AML-193 (cell line): ENCODE measurements around the gene ARL15.

ENCODE experiments used
- DNase-seq, 2 experiments: peaks; one replicate each; lab custom pipeline; 2025; lab: John Stamatoyannopoulos, UW

Gene ARL15

DNA sequence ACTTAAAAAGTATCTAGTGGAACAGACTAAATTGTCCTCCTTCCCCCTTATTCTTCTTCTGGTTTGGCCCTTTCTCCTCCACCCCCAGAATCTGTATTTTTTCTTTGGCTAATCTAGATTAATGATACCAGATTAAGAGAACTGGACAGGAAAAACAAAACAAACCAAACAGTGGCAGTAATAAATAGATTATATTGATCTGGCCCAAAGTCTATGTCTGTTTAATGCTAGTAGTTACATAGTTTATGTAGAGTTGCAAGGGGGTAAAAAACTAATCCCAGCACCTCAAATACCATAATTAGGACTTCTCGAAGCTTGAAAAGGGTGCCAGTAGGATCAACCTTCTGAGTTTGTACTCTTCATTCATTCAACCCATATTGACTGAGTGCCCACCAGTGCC, 104.5 kb downstream of the ARL15 start:
- DNase-seq, result no peak

DNA sequence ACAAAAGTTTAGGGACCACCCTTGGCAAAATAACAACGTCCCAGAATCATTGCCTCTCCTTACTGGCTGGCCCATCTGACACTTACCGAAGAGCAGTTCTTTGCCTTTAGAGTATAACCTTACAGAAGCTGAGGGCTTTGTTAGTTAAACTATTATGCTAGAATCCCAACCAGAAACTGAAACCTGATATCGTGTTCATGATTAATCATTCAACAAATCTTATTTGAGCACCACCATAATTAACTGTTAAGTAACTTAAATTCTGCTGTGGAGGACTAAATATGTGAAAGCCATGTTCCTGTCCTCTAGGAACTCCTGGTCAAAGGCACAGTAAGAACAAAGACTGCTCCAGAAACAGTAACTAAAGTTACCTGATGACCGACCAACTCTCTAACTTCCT, 104.9 kb downstream of the ARL15 start:
- DNase-seq, result no peak

DNA sequence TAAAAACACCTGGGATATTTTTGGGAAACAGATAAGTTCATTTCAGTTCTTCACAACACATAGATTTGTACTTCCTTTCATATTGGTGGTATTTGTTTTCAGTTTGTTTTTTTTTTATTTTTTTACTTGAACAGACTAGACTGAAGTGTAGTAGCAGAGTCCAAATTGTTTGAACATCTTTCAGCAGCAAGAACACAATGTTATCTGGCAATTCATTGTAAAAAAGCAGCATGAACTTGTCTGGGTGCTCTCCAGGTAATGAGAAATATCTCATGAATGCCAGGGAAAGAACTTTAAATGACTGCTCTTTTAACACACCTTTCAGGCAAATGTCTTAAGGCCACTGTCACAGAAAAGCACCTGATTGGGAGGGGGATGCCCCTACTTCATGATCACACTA, 113.4 kb downstream of the ARL15 start:
- no peak for DNase-seq

DNA sequence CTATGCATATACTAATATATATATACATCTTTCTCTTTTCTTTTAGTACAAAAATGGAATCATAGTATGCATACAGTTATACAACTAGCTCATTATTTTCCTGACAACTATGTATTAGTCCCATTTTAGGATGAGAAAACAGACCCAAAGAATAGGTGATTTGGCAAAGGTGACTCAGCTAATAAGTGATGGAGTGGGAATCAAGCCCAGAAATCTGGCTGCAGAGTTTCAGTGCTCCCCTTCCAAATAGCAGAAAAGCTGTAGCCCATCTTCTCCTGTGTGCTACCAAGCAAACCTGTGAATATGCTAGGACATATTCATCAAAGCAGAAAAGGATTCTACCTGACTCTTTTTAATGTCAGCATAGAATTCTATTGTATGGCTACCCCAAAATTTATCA, 114.7 kb downstream of the ARL15 start:
- no peak for DNase-seq

DNA sequence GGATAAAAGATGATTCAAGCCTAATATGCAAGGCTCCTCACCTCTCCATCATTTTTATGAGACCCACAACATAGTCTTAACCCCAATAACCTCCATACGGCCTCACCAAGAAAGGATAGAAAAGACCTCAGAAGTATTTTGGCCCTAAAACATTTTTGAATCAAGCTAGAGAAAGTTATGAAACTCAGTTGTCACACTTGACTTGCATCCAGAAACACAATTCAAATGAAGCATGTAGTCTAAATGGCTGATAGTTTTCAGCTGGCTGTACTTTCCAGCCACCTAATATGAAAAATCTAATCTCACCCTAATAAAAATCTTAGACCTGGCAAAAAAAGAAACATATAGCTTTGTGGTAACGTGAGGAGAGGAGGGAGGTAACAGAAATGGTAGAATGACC, 116.1 kb downstream of the ARL15 start:
- no peak for DNase-seq

DNA sequence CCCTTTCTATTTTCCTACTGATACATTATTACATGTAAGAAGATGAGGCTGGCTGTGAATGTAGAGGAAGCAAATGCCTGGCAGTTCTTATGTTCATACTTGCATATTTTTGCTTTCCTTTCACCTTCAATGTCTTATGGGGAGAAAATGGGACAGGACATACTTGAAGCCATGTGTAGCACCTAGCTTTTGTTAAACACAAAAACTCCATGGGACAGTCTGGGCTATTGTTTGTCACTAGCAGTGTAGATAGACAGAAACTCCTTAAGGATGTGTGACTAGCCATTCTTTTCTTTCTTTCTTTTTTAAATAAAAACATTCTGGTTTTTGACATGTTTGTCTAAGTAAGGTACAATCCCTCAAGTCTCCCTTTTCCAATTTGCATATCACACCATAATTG, 122.7 kb downstream of the ARL15 start:
- no peak for DNase-seq

DNA sequence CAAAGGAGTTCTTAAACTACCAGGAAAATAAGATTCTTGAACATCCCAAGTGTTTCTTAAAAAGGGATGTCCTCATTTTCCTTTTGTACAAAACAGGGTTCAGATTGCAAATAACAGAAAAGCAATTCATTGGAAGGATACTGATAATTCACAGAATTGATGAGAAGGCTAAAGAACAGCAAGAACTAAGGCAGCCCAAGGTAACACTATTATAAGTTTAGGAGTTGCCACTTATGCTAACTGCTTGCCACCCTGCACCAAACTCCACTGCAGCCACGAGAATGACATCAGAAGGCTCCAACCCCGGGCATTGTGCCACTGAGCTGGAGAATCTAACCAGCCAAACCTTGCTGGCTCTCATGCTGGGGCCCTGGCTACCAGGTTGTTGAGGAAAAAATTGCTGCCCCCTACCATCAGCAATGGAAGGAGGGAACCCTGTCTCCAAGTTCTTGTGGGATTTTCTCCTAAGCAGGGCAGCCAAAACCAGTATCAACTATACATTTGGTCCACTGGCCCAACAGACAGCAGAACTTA, 123.4 kb downstream of the ARL15 start:
- DNase-seq, result no peak

DNA sequence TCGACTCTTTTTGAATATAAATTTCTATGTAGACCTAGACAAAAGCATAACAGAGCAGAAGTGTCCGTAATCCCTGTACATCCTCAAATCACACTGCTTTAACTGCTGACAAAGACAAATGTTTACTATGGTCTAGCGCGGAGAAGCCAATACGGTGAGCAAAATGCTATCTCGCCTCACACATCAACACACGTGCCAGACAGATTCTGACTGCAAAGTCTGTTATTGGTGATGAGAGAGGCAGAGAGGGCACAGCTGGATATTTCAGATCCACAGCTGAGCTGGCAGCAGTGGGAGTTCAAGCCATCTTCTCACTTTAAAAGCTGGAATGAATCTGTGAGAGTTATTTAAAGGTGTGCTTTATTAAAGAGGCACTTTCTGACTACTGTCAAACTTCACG, 124.3 kb downstream of the ARL15 start:
- DNase-seq, result no peak

DNA sequence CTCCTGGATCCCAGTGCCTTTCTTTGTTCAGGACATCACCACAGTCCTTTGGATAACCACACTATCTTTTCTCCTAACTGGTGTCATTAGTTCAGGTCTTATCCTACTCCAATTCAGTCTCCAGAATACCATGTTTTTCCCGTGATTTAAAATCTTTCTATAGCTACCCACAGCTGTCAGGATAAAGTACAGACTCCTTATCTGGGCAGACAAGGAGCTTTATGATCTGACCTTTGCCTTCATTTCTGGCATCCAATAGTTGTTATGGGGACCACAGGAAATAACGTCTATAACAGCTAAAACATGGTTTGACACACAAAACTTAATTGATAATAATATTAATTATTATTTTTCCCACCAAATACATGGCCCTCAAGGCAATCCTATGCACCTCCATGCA, 125.6 kb downstream of the ARL15 start:
- no peak for DNase-seq

DNA sequence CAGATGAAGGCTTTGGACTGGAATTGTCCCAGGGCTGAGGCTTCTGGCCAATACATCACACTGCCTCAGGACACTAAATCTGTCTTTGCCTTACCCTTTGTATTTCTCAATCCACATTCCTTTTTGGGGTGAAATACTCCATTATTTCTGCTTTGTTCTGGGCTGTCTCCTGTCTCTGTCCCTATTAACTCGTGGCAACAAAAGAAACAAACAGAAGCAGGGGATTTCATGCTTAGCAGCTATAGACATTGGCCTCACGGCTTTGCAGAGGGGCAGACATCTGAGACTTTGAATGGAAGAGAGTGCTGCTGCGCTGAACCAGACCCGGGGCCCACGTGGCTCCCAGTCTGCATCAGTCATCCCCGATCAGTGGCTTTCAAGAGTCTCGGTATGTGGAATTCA, 129.7 kb downstream of the ARL15 start:
- DNase-seq, result no peak

DNA sequence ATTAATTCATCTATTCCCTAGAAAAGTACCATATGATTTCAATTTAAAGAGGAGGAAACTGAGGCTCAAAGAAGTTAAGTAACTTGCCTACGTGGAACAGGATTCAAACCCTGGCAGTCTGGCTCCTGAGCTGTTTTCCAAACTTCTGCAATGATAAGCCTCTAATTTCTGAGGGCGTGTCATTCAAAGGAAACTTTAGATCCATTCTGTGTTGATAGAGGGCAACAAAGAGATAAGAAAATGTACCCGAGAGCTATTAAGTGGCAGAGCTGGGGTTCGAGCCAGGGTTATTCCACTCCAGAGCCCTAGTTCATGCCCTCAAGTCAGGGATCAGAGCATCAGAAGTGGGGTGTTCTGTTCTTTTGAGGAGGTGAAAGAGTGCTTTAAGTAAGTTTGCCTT, 131.4 kb downstream of the ARL15 start:
- no peak for DNase-seq

DNA sequence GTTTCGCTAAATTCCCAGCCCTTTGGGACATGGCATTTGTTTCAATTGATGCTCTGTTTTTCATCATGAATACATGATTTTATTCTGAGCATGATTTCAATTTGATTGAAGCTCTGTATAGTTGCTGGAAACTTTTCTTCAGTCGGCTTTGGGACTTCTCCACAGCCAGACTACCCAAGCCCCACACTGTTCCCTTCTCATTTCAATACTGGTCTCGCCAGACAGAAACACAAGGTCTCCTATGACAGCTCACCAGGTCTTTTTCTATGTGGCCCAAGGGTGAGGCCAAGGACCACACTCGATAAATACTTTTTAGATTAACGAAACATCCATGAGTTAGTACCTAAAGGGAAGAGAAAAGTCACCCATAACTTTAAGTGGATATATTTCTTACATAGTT, 132.2 kb downstream of the ARL15 start:
- DNase-seq, result no peak

DNA sequence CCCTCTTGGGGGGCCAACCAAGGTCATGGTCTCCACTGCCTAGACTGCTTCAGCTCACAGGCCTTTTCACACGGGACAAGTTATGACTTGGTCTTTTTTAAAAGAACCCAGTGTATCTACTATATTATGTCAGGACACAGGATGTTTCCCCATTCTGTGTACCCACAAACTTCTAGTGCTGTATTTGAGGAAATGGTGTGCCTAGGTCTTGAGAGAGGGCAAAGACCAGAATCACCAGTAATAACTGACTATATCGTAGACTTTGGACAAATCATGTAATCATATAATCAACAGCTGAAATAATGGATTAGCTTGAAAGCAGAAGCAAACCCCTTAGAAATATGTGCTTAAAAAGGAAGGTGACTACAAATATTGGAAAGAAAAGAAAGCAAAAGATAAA, 133.3 kb downstream of the ARL15 start:
- DNase-seq, result peak; percentile 53 to 54

DNA sequence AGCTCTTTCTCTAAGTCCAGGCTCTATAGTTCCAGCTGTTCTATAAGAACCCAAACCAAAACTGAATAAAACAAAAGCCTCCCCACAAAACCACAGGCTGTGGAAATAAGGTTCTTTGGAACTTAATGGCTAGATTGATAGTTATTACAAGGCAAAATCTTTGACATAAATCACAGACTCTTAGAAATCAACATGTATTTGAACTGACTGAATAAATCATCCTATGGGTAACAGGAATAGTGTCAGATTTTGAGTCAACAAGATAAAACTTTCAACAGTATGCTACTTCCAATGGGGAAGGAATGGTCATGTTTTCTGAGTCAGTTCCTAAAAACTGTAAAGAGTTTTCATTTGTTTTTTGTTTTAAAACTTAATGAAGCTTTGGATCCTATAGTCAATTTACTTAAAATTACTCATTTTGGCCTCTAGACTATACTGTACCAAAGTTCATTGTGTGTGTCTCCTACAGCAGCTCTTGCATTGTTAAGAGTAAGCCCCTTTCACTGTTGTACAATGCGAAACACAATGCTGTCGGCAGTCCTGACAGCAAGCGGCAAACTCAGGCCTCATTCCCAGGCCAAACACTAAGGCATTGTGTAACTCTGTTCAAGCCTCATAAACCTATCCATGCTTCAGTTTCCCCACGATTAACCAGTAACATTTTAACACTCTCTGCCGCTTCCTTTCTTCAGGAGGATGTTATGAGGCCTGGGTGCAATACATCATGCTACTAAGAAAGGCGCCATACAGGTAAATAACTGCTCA, 134.1 kb downstream of the ARL15 start:
- DNase-seq, result no peak

DNA sequence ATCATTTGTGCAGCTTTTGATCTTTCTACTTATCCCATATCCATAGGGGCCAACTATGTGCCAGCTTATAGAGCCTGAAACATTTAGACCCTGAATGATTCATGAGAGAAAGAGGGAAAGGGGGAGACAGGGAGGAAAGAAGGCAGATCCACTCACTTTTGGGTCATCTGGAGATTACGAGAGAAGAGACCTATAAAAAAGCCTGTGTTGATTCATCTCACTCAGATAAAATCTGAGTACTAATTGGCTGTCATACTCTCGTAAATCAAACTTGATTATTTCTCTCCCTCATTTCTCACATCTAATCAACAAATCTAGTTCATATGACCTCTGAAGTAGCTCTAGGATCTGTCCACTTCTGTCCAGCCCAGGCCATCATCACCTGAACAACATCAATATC, 137.1 kb downstream of the ARL15 start:
- DNase-seq, result no peak

DNA sequence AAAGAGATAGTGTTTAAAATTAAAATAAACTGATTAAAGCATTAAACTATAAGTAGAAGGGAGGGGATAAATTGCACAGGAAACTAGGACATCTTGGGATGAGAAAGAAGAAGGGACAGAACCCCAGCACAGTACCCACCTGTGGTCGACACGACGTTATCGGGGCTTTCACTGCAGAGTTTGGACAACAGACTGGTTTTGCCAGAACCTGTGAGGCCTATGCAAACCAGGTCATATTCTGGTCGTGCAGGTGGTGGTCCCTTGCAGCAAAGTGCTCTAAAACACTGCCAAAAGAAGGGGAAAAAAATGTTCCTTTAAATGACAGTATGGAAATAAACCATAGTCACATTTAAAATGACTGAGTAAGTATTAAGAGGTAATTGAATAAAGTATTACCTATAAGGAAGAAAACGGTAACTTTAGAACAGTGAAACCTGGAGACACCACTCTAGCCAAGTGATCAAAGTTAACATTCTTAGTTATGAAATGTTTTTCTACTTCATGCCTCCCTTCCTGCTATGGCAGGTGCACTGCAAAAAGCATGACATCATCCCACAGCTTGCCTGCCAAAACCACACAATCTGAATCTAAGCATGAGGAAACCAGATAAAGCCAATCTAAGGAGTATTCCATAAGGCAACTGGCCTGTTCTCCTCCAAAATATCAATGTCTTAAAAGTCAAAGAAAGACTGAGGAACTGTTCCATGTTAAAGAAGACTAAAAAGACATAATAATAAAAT, 138.6 kb downstream of the ARL15 start:
- peak; percentile 3 to 10 for DNase-seq

DNA sequence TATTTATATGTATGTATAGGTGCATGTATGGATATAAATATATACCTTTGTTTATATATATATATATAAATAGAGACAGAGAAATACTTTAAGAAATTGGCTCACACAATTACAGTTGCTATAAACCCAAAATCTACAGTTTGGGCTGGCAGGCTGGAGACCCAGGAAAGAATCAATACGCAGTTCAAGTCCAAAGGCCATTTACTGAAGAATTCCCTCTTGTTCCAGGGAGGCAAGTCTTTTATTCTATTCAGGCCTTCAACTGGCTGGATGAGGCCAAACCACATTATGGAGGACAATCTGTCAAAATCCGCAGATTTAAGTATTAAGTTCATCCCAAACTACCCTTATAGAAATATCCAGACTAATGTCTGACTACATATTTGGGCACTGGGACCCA, 144.7 kb downstream of the ARL15 start:
- DNase-seq, result no peak

DNA sequence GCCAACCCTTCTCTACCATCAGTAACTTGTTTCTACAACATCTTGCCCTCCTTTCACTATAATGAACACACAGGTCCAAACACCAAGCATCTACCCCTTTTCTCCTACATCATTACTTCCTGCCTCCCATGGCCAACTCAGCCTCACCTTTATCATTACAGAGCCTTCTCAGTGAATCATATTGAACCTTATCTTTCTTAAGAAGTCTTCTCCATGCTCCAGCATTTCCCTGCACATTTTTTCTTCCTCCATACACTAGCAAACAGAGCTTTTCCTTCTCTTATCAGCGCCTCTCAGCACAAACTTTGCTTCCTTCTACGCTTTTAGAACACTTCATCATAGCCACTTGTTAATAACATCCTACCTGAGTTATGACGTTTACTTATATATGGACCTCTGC, 148.2 kb downstream of the ARL15 start:
- no peak for DNase-seq

DNA sequence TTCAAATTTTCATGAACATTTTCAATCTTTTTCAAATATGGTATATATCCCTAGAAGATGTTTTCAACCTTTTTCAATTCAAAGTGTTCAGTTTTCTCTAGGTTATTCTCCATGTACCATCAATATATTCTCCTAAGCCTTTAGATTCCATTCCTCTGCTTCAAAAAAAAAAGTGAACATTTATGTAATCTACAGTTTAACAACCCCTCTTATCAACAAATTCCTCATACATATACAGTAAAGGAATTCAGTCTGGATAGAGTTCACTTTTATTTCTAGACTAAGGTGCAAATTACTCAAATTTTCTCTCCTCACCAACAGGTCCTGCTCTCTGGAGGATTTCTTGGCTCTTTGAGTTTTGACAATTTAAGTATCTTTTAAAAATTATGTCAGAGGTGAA, 150.0 kb downstream of the ARL15 start:
- no peak for DNase-seq

DNA sequence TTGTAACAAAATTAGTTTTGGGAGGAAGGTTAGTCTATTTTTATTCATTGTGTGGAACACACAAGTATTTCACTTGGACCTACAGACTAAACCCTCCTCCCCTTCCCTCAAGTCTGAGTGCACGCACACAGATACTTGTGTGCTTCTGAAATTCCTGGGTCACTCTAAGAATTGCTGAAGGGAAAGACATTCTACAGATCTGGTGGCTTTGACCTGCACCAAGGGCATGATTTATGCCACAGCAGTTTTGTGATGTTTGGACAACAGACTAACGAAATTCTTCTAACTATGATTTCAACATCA, 150.5 kb downstream of the ARL15 start:
- no peak for DNase-seq

DNA sequence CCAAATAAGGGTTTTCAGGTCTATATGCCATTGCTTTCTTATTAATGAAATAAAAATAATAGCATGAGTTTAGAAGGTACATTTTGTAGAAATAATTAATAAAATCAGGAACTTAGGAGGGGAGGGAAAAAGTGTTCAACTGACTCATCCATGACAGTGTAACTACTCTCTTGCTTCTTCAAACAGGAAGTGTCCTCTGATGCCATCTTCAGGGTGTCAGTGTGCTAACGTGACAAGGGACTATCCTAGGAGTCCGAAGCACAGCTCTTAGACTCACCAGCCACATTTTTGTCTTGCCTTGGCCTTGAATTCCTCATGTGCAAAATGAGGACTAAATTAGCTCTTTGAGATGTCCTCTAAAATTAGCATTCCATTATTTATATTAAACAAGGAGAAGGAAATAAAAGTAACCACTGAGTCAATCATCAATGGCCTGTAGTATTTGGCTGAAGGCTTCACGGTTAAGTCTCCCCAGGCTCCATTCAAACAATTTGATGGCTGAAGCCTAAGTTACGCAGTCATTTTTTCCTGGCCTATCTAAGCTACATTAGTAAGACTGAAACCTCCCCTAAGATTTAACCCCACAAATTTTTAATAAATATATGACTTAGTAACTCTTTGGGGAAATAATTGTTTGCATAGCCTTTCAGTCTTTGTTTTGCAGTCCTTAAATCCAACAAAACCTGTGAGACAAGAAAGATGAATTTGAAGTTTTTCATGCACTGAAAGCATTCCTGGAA, 151.1 kb downstream of the ARL15 start:
- DNase-seq, result peak; percentile 59 to 77

DNA sequence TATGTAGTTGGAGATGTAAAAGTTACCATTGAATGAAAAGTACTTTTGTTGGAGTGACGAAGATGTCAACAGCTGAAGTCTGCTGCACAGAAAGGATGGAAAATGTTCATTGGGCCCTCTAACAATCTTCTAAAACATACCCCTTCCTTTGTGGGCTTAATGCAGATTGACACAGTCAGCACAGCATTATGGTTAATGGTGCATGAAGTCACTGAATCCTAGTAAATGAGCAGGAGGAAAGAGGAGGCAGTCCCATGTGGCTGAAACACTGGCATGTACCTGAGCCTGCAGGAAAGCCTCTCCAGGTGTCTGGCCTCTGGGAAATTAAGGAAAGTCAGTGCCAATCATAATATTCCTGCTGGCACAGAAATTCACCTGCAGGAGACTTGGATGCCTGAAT, 153.8 kb downstream of the ARL15 start:
- no peak for DNase-seq

DNA sequence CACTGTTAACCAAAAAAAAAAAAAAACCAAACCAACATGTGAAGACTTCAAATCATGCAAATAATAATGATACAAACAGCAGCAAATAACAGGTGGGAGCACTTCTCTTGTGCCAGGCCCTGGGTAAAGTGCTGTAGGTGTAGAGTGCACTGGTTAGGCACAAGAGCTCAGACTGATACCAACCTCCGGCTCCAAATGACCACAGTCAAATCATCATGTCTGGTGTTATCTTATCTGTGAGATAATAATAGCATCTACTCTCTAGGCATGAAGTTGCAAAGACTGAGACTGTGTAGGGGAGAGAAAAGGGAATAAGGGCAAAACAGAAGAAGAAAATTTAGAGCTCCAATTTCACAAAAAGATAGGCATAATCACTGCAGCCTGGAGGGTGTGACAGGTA, 159.5 kb downstream of the ARL15 start:
- no peak for DNase-seq
